Activated T-cell treated with anti-CD3 and anti-CD28 coated beads, Interleukin-2, amount 50 U/mL, for 24 hours (primary cell): ENCODE data around the gene PLD4.

Experiments
- DNase-seq: peaks from one replicate; pipeline ENCODE4 v3.0.0-alpha.2; 2020
- H3K27ac Mint-ChIP-seq: 2 replicates; pipeline ENCODE4 v1.8.0; 2020; ENCODE audit warnings: mild to moderate bottlenecking, mixed read lengths
- H3K27me3 Mint-ChIP-seq: 2 replicates; pipeline ENCODE4 v1.8.0; 2020; ENCODE audit warnings: mixed read lengths
- H3K36me3 Mint-ChIP-seq: 2 replicates; pipeline ENCODE4 v1.8.0; 2020; ENCODE audit warnings: low read depth, mixed read lengths
- H3K4me1 Mint-ChIP-seq: 2 replicates; pipeline ENCODE4 v1.8.0; 2020; ENCODE audit warnings: low read depth, mixed read lengths
- H3K4me3 Mint-ChIP-seq: 2 replicates; pipeline ENCODE4 v1.8.0; 2020; ENCODE audit warnings: mild to moderate bottlenecking, moderate library complexity, mixed read lengths
- H3K9me3 Mint-ChIP-seq: 2 replicates; pipeline ENCODE4 v1.8.0; 2020; ENCODE audit warnings: mixed read lengths

PLD4 gene

GRCh38 chr14:104956290-104956890, 31.7 kb downstream of the PLD4 start:
- H3K4me1 Mint-ChIP-seq = no peaks in the 10 kb centered on the region
- DNase-seq = no peak
- H3K4me3 Mint-ChIP-seq = no peak overlapping the region
- no peaks in the 10 kb centered on the region for H3K36me3 Mint-ChIP-seq
- no peak overlapping the region for H3K27ac Mint-ChIP-seq
- H3K9me3 Mint-ChIP-seq = no peaks in the 10 kb centered on the region
- H3K27me3 Mint-ChIP-seq = peaks cover 15% of the 10 kb centered on the region

- Mint-ChIP-seq H3K36me3 (no peaks in the 10 kb centered on the region), H3K4me1 (no peaks in the 10 kb centered on the region), H3K27ac (no peak overlapping the region), H3K4me3 (no peak overlapping the region), H3K27me3 (peaks cover 15% of the 10 kb centered on the region), H3K9me3 (no peaks in the 10 kb centered on the region)
- DNase-seq = no peak
Observed at GRCh38 chr14:104957146-104958113, 32.8 kb downstream of the PLD4 start.

- peaks cover 31% of the 10 kb centered on the region for H3K27me3 Mint-ChIP-seq
- H3K36me3 Mint-ChIP-seq = no peaks in the 10 kb centered on the region
- no peak for DNase-seq
Observed at GRCh38 chr14:104964546-104964945, 39.9 kb downstream of the PLD4 start.

GRCh38 chr14:104965561-104966231, 41.0 kb downstream of the PLD4 start:
- DNase-seq = no peak
- Mint-ChIP-seq H3K36me3 (no peaks in the 10 kb centered on the region), H3K9me3 (no peaks in the 10 kb centered on the region), H3K27ac (no peak overlapping the region), H3K4me1 (no peaks in the 10 kb centered on the region), H3K4me3 (no peak overlapping the region), H3K27me3 (peaks cover 31% of the 10 kb centered on the region)

More at GRCh38 chr14:104964546-104964945, 39.9 kb downstream of the PLD4 start:
- no peaks in the 10 kb centered on the region for H3K9me3 Mint-ChIP-seq
- H3K4me3 Mint-ChIP-seq = no peak overlapping the region
- no peaks in the 10 kb centered on the region for H3K4me1 Mint-ChIP-seq
- H3K27ac Mint-ChIP-seq = no peak overlapping the region

- no peak for DNase-seq
- H3K27me3 Mint-ChIP-seq = peaks cover 31% of the 10 kb centered on the region
- no peaks in the 10 kb centered on the region for H3K36me3 Mint-ChIP-seq
- H3K4me3 Mint-ChIP-seq = no peak overlapping the region
- H3K9me3 Mint-ChIP-seq = no peaks in the 10 kb centered on the region
- H3K27ac Mint-ChIP-seq = no peak overlapping the region
- H3K4me1 Mint-ChIP-seq = no peaks in the 10 kb centered on the region
Observed at GRCh38 chr14:104966261-104966865, 41.7 kb downstream of the PLD4 start.

GRCh38 chr14:104966981-104967385, 42.3 kb downstream of the PLD4 start:
- Mint-ChIP-seq H3K9me3 (no peaks in the 10 kb centered on the region), H3K36me3 (no peaks in the 10 kb centered on the region), H3K4me1 (no peaks in the 10 kb centered on the region), H3K27ac (no peak overlapping the region), H3K27me3 (peaks cover 31% of the 10 kb centered on the region), H3K4me3 (no peak overlapping the region)
- DNase-seq = no peak

- H3K9me3 Mint-ChIP-seq = no peaks in the 10 kb centered on the region
- H3K27ac Mint-ChIP-seq = no peak overlapping the region
- no peak for DNase-seq
- H3K4me1 Mint-ChIP-seq = no peaks in the 10 kb centered on the region
- H3K36me3 Mint-ChIP-seq = no peaks in the 10 kb centered on the region
- no peak overlapping the region for H3K4me3 Mint-ChIP-seq
- peaks cover 31% of the 10 kb centered on the region for H3K27me3 Mint-ChIP-seq
Observed at GRCh38 chr14:104967386-104968152, 42.9 kb downstream of the PLD4 start.

- Mint-ChIP-seq H3K9me3 (no peaks in the 10 kb centered on the region), H3K36me3 (no peaks in the 10 kb centered on the region), H3K27me3 (peaks cover 31% of the 10 kb centered on the region), H3K4me3 (no peak overlapping the region), H3K27ac (no peak overlapping the region), H3K4me1 (no peaks in the 10 kb centered on the region)
- DNase-seq = no peak
Observed at GRCh38 chr14:104968153-104968527, 43.5 kb downstream of the PLD4 start.

- DNase-seq = no peak
- H3K9me3 Mint-ChIP-seq = no peaks in the 10 kb centered on the region
- no peak overlapping the region for H3K27ac Mint-ChIP-seq
- no peaks in the 10 kb centered on the region for H3K36me3 Mint-ChIP-seq
- H3K4me1 Mint-ChIP-seq = no peaks in the 10 kb centered on the region
- peaks cover 31% of the 10 kb centered on the region for H3K27me3 Mint-ChIP-seq
- no peak overlapping the region for H3K4me3 Mint-ChIP-seq
Observed at GRCh38 chr14:104968541-104969401, 44.1 kb downstream of the PLD4 start.

- H3K36me3 Mint-ChIP-seq = no peaks in the 10 kb centered on the region
- DNase-seq = no peak
- no peak overlapping the region for H3K27ac Mint-ChIP-seq
- H3K27me3 Mint-ChIP-seq = peaks cover 31% of the 10 kb centered on the region
- no peaks in the 10 kb centered on the region for H3K4me1 Mint-ChIP-seq
- no peak overlapping the region for H3K4me3 Mint-ChIP-seq
- H3K9me3 Mint-ChIP-seq = no peaks in the 10 kb centered on the region
Observed at GRCh38 chr14:104969741-104970230, 45.1 kb downstream of the PLD4 start.

- no peak for DNase-seq
- Mint-ChIP-seq H3K4me3 (no peak overlapping the region), H3K36me3 (no peaks in the 10 kb centered on the region), H3K27ac (no peak overlapping the region), H3K27me3 (peaks cover 31% of the 10 kb centered on the region), H3K9me3 (no peaks in the 10 kb centered on the region), H3K4me1 (no peaks in the 10 kb centered on the region)
Observed at GRCh38 chr14:104970231-104971068, 45.8 kb downstream of the PLD4 start.

- no peak for DNase-seq
- Mint-ChIP-seq H3K9me3 (no peaks in the 10 kb centered on the region), H3K27ac (no peak overlapping the region), H3K27me3 (peaks cover 34% of the 10 kb centered on the region), H3K4me3 (no peak overlapping the region), H3K4me1 (peaks cover 6% of the 10 kb centered on the region), H3K36me3 (no peaks in the 10 kb centered on the region)
Observed at GRCh38 chr14:104971447-104972240, 47.0 kb downstream of the PLD4 start.
